ENCODE data around the gene HSPA12A.

Gene HSPA12A

GRCh38 chr10:116689744-116690143 lies 52.6 kb downstream of the HSPA12A start:
- no peak overlapping the region for H2BK15ac ChIP-seq (ENCODE audit: low read length)
- H3K9ac ChIP-seq (ENCODE audit: low read depth, low read length, poor library complexity): no peak overlapping the region
- no peak overlapping the region for H4K8ac ChIP-seq (ENCODE audit: low read depth, low read length)
- no peak overlapping the region for H3K23ac ChIP-seq (ENCODE audit: low read depth, low read length, poor library complexity)
- no CpG with 5 or more reads among the region's 4 CpGs for WGBS, 2 donors (ENCODE audit: extremely low coverage in 2 of 2, insufficient read length in 2 of 2, insufficient replicate concordance in 1 of 2)
- H3K4me3 ChIP-seq (ENCODE audit: low read length in 2 of 2): no peak overlapping the region
- H2AFZ ChIP-seq (ENCODE audit: low read length): no peak overlapping the region
- H3K4me1 ChIP-seq (ENCODE audit: control insufficient read depth in 2 of 2, insufficient read depth in 1 of 2, low read depth in 1 of 2, low read length in 2 of 2): peaks cover 0 to 8% of the 10 kb centered on the region in 2 donors
- H2BK12ac ChIP-seq (ENCODE audit: low read length): no peak overlapping the region
- no peaks in the 10 kb centered on the region for H3K9me3 ChIP-seq (replicated peaks in 1 of 2; ENCODE audit: control insufficient read depth in 2 of 2, insufficient read depth in 1 of 2, low read depth in 1 of 2, low read length in 2 of 2)
- DNase-seq (ENCODE audit: low spot score): no peak
- H3K79me1 ChIP-seq (ENCODE audit: low read depth, low read length): no peaks in the 10 kb centered on the region
- no peak overlapping the region for H4K91ac ChIP-seq (ENCODE audit: low read depth, low read length, poor library complexity)
- H3K27ac ChIP-seq (replicated peaks; ENCODE audit: low read length): no peak overlapping the region
- no peak overlapping the region for H2BK120ac ChIP-seq (ENCODE audit: low read depth, low read length)
- H3K14ac ChIP-seq (ENCODE audit: low read length): no peak overlapping the region
- no peak overlapping the region for H2AK5ac ChIP-seq (ENCODE audit: low read depth, low read length)
- H2BK5ac ChIP-seq (ENCODE audit: low read length): no peak overlapping the region
- peaks cover 0 to 1% (median 0%) of the 10 kb centered on the region in 3 experiments for H3K27me3 ChIP-seq (ENCODE audit: control insufficient read depth in 3 of 3, insufficient read depth in 3 of 3, low read depth in 1 of 3, low read length in 3 of 3)
- no peak overlapping the region for H3K4ac ChIP-seq (ENCODE audit: low read length)
- H3K36me3 ChIP-seq (replicated peaks in 1 of 2; ENCODE audit: control insufficient read depth in 2 of 2, insufficient read depth in 2 of 2, low read length in 2 of 2): no peaks in the 10 kb centered on the region
- H3K4me2 ChIP-seq (ENCODE audit: insufficient read depth, low read length, poor library complexity, severe bottlenecking): no peak overlapping the region
- no peak overlapping the region for H3K18ac ChIP-seq (ENCODE audit: low read length)

GRCh38 chr10:116688741-116689495 lies 53.4 kb downstream of the HSPA12A start:
- Histone ChIP-seq H4K91ac (ENCODE audit: low read depth, low read length, poor library complexity) (no peak overlapping the region), H2BK5ac (ENCODE audit: low read length) (no peak overlapping the region), H3K9me3 (replicated peaks in 1 of 2; ENCODE audit: control insufficient read depth in 2 of 2, insufficient read depth in 1 of 2, low read depth in 1 of 2, low read length in 2 of 2) (no peaks in the 10 kb centered on the region), H2BK15ac (ENCODE audit: low read length) (no peak overlapping the region), H3K9ac (ENCODE audit: low read depth, low read length, poor library complexity) (no peak overlapping the region), H2BK120ac (ENCODE audit: low read depth, low read length) (no peak overlapping the region), H3K23ac (ENCODE audit: low read depth, low read length, poor library complexity) (no peak overlapping the region), H3K4me2 (ENCODE audit: insufficient read depth, low read length, poor library complexity, severe bottlenecking) (no peak overlapping the region), H3K79me1 (ENCODE audit: low read depth, low read length) (no peaks in the 10 kb centered on the region), H4K8ac (ENCODE audit: low read depth, low read length) (no peak overlapping the region), H3K4me3 (ENCODE audit: low read length in 2 of 2) (no peak overlapping the region), H3K18ac (ENCODE audit: low read length) (no peak overlapping the region), H3K4me1 (ENCODE audit: control insufficient read depth in 2 of 2, insufficient read depth in 1 of 2, low read depth in 1 of 2, low read length in 2 of 2) (peaks cover 0 to 2% of the 10 kb centered on the region in 2 donors), H3K4ac (ENCODE audit: low read length) (no peak overlapping the region), H2BK12ac (ENCODE audit: low read length) (no peak overlapping the region), H3K27ac (replicated peaks; ENCODE audit: low read length) (no peak overlapping the region), H3K14ac (ENCODE audit: low read length) (no peak overlapping the region), H3K36me3 (replicated peaks in 1 of 2; ENCODE audit: control insufficient read depth in 2 of 2, insufficient read depth in 2 of 2, low read length in 2 of 2) (no peaks in the 10 kb centered on the region), H2AK5ac (ENCODE audit: low read depth, low read length) (no peak overlapping the region), H2AFZ (ENCODE audit: low read length) (no peak overlapping the region), H3K27me3 (ENCODE audit: control insufficient read depth in 3 of 3, insufficient read depth in 3 of 3, low read depth in 1 of 3, low read length in 3 of 3) (no peaks in the 10 kb centered on the region)
- WGBS, 2 donors (ENCODE audit: extremely low coverage in 2 of 2, insufficient read length in 2 of 2, insufficient replicate concordance in 1 of 2): no CpG with 5 or more reads among the region's 7 CpGs
- no peak for DNase-seq (ENCODE audit: low spot score)

- H2BK15ac ChIP-seq (ENCODE audit: low read length): no peak overlapping the region
- WGBS, 2 donors (ENCODE audit: extremely low coverage in 2 of 2, insufficient read length in 2 of 2, insufficient replicate concordance in 1 of 2): no CpG with 5 or more reads among the region's 7 CpGs
- H2AK5ac ChIP-seq (ENCODE audit: low read depth, low read length): no peak overlapping the region
- no peak overlapping the region for H3K9ac ChIP-seq (ENCODE audit: low read depth, low read length, poor library complexity)
- no peak overlapping the region for H2BK12ac ChIP-seq (ENCODE audit: low read length)
- no peak overlapping the region for H3K4ac ChIP-seq (ENCODE audit: low read length)
- H3K18ac ChIP-seq (ENCODE audit: low read length): no peak overlapping the region
- no peak overlapping the region for H4K91ac ChIP-seq (ENCODE audit: low read depth, low read length, poor library complexity)
- no peak overlapping the region for H3K4me3 ChIP-seq (ENCODE audit: low read length in 2 of 2)
- H3K79me1 ChIP-seq (ENCODE audit: low read depth, low read length): no peaks in the 10 kb centered on the region
- H2BK120ac ChIP-seq (ENCODE audit: low read depth, low read length): no peak overlapping the region
- H3K27ac ChIP-seq (replicated peaks; ENCODE audit: low read length): no peak overlapping the region
- no peaks in the 10 kb centered on the region for H3K36me3 ChIP-seq (replicated peaks in 1 of 2; ENCODE audit: control insufficient read depth in 2 of 2, insufficient read depth in 2 of 2, low read length in 2 of 2)
- no peak for DNase-seq (ENCODE audit: low spot score)
- H3K23ac ChIP-seq (ENCODE audit: low read depth, low read length, poor library complexity): no peak overlapping the region
- H3K27me3 ChIP-seq (ENCODE audit: control insufficient read depth in 3 of 3, insufficient read depth in 3 of 3, low read depth in 1 of 3, low read length in 3 of 3): no peaks in the 10 kb centered on the region
- H2AFZ ChIP-seq (ENCODE audit: low read length): no peak overlapping the region
- H3K4me2 ChIP-seq (ENCODE audit: insufficient read depth, low read length, poor library complexity, severe bottlenecking): no peak overlapping the region
- no peak overlapping the region for H3K14ac ChIP-seq (ENCODE audit: low read length)
- no peak overlapping the region for H4K8ac ChIP-seq (ENCODE audit: low read depth, low read length)
- H3K4me1 ChIP-seq (ENCODE audit: control insufficient read depth in 2 of 2, insufficient read depth in 1 of 2, low read depth in 1 of 2, low read length in 2 of 2): peaks cover 0 to 2% of the 10 kb centered on the region in 2 donors
- H2BK5ac ChIP-seq (ENCODE audit: low read length): no peak overlapping the region
- no peaks in the 10 kb centered on the region for H3K9me3 ChIP-seq (replicated peaks in 1 of 2; ENCODE audit: control insufficient read depth in 2 of 2, insufficient read depth in 1 of 2, low read depth in 1 of 2, low read length in 2 of 2)
Measured at GRCh38 chr10:116688241-116688711, 54.1 kb downstream of the HSPA12A start.

- Histone ChIP-seq H3K4ac (ENCODE audit: low read length) (no peak overlapping the region), H3K9me3 (replicated peaks in 1 of 2; ENCODE audit: control insufficient read depth in 2 of 2, insufficient read depth in 1 of 2, low read depth in 1 of 2, low read length in 2 of 2) (no peaks in the 10 kb centered on the region)
- WGBS, 2 donors (ENCODE audit: extremely low coverage in 2 of 2, insufficient read length in 2 of 2, insufficient replicate concordance in 1 of 2): no CpG with 5 or more reads among the region's 6 CpGs
Measured at GRCh38 chr10:116687633-116688032, 54.7 kb downstream of the HSPA12A start.

More at GRCh38 chr10:116687633-116688032, 54.7 kb downstream of the HSPA12A start:
- Histone ChIP-seq H2BK5ac (ENCODE audit: low read length) (no peak overlapping the region), H3K27ac (replicated peaks; ENCODE audit: low read length) (no peak overlapping the region), H4K91ac (ENCODE audit: low read depth, low read length, poor library complexity) (no peak overlapping the region), H3K23ac (ENCODE audit: low read depth, low read length, poor library complexity) (no peak overlapping the region), H3K14ac (ENCODE audit: low read length) (no peak overlapping the region), H2BK120ac (ENCODE audit: low read depth, low read length) (no peak overlapping the region), H3K36me3 (replicated peaks in 1 of 2; ENCODE audit: control insufficient read depth in 2 of 2, insufficient read depth in 2 of 2, low read length in 2 of 2) (no peaks in the 10 kb centered on the region), H2BK12ac (ENCODE audit: low read length) (no peak overlapping the region), H2BK15ac (ENCODE audit: low read length) (no peak overlapping the region), H3K18ac (ENCODE audit: low read length) (no peak overlapping the region), H3K4me1 (ENCODE audit: control insufficient read depth in 2 of 2, insufficient read depth in 1 of 2, low read depth in 1 of 2, low read length in 2 of 2) (peaks cover 0 to 2% of the 10 kb centered on the region in 2 donors), H3K79me1 (ENCODE audit: low read depth, low read length) (no peaks in the 10 kb centered on the region), H2AFZ (ENCODE audit: low read length) (no peak overlapping the region), H3K9ac (ENCODE audit: low read depth, low read length, poor library complexity) (no peak overlapping the region), H3K4me2 (ENCODE audit: insufficient read depth, low read length, poor library complexity, severe bottlenecking) (no peak overlapping the region), H4K8ac (ENCODE audit: low read depth, low read length) (no peak overlapping the region), H3K27me3 (ENCODE audit: control insufficient read depth in 3 of 3, insufficient read depth in 3 of 3, low read depth in 1 of 3, low read length in 3 of 3) (no peaks in the 10 kb centered on the region), H3K4me3 (ENCODE audit: low read length in 2 of 2) (no peak overlapping the region), H2AK5ac (ENCODE audit: low read depth, low read length) (no peak overlapping the region)
- DNase-seq (ENCODE audit: low spot score): no peak

Measured in neuronal stem cell (in vitro differentiated cells).